NCI-H1930 (cell line): ENCODE data around the gene SSUH2.

Experiments used
- DNase-seq, 2 experiments: peaks; one replicate each; lab custom pipeline; 2025; lab: John Stamatoyannopoulos, UW

SSUH2 gene

GRCh38 chr3:8610951-8611350 is 33.6 kb downstream of the SSUH2 start:
- no peak for DNase-seq

DNA sequence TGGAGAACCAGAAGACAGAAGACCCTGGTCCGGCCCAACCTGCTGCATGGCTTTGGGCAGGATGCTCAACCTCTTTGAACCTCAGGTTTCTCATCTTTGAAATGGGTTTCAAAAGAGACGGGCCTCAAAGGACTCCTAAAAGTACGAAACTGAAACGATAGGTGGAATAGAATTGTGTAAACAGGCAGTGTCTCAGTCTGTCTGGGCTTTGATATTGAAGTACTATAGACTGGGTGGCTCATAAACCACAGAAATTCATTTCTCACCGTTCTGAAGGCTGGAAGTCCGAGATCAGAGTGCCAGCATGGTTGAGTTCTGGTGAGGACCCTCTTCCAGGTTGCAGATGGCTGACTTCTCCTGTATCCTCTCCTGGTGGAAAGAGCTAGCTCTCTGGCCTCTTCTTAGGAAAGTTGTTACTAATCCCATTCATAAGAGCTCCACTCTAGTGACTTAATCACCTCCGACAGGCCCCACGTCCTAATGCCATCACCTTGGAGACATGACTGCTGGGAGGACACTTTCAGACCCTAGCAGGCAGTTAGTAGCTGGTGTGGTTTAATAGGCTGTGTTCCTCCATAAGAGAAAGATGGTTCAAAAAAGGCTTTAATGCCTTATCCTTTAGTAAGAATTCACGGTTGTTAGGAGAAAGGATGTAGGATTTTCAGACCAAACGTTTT is 35.7 kb downstream of the SSUH2 start:
- no peak for DNase-seq

GRCh38 chr3:8608041-8608790 is 36.4 kb downstream of the SSUH2 start:
- no peak for DNase-seq

DNA sequence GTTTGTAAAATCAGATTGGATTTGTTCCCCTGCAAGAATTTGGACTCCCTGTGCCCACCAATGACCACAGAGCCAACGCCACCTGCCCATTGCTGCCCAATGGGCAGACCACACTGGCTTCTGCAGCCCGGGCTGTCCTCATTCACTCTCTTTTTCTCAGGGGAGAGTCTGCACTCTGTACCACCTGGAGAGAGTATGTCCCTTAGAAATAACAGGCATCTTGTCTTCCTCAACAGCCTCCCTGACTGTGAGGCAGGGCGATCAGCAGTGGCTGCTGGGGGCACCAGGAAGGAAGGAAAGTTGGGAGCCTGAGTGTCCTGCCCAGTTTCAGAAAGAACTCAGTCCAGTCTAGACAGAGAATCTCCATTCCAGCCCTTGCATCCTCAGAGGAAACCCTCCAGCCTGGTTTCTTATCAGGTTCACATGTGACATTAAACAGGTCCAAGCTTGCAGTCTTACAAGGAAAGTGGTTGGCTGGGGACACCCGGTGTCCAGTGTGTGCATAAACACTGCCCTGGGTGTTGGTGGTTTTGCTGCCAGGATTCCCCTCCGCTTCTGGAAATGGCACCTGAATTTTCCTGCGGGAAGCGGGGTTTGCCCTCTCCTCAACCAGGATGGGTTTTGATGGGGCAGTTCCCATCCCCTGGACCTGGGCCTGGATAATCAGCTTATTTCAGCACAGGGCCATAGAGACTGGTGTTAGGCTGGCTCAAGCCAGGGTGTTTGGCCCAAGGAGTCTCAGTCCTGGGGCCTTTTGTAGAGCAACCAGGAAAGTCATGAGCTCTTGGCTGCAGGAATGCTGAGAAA is 37.2 kb downstream of the SSUH2 start:
- DNase-seq = no peak

DNA sequence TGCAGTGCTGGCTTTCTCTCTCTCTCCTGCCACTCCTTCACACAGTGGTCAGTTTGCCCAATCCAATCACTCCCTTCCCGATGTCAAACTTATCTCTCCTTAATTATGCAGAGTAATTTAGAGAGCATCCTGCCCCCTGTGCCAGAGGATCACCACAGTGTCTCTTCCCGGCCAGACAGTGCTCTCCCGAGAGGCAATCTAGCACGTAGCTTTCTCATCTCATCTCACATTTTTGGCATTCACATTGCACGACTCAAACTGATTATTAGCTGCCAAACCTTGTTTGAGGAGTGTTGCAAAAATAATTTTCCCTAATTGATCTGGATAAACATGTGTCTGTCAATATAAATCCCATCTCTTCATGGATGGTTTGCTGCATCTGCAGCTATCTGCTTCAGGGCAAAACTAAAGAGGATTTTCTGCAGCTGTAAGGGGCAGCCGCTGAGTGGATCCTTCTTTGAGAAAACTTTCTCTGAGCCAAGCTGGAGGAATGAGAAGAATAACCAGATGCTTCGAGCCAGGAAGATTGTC is 37.8 kb downstream of the SSUH2 start:
- DNase-seq = no peak

DNA sequence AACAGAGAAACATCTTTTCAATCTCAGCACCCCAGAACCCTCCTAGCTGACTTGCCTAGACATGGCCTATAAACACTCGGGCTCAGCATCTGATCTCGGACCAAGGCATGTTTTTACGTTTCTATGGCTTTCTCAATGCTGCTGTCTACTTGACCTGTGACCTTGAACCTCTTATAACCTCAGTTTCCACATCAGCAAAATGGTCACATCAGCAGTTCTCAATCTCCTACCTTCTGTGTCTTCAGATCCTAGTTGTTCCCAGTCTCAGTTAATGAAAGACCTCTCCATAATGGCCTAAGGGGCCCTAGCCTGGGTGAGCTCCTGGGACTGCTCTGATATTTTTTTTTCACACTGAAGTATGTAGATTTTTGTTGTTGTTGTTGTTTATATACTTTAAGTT is 39.6 kb downstream of the SSUH2 start:
- no peak for DNase-seq

DNA sequence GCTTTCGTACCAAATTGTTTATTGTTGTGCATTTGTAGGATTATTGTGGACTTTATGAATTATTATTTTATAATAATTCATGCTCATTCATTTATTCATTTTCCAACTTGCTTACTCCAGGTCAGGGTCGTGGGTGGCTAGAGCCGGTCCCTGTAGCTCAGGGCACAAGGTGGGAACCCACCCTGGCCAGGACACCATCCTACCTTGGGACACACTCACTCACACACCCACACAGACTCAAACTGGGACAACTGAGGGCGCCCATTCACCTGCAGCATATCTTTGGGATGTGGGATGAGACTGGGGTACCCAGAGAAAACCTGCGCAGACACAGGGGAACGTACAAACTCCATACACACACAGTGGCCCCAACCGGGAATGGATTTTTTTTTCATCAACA is 40.6 kb downstream of the SSUH2 start:
- no peak for DNase-seq

DNA sequence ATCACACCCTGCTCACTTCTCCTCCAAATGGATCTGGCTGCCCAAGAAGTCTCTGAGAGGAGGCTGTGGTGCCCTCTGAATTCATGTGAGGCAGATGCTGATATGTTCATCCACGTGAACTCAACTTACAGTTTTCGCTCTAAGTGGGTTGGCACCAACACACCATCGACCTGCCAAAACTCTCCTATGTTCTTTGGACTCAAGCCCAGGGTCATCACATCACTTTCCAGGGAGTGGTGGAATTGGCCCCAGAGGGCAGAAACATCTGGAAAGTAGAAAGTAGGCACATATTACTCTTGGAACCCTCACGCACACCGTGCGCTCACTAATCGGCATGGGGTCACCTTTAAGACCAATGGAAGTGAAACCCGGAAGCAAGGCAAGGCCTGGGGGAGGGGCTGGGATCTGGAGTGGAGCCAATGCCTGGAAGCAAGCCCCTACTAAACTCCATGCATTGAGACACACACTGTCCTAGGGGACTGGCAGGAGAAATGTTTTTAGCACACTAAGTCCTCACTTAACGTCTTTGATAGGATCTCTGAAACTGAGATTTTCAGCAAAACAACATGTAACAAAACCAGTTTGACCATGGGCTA is 41.4 kb downstream of the SSUH2 start:
- no peak for DNase-seq

- DNase-seq = no peak
Observed at GRCh38 chr3:8600457-8600856, 44.1 kb downstream of the SSUH2 start.

DNA sequence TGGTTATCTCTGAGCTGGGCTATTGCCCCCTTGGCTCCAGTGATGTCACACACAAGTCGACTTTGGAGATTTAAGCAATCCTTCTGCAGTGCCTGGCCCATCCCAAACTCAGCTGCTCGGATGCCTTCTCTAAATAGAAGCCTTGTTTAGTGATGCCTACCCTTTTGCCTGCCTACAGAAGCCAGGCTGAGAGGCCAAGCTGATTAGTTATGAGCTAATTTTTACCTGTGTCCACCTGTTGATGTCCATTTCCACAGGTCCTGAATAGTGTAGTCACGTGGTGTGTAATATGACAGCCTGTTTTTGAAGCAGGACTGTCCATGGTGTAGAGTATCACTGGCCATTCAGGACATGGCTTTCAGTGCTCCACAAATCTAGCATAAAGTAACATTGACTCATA is 45.5 kb downstream of the SSUH2 start:
- DNase-seq = no peak

- no peak for DNase-seq
Observed at GRCh38 chr3:8597219-8597853, 47.3 kb downstream of the SSUH2 start.

GRCh38 chr3:8596321-8597218 is 48.0 kb downstream of the SSUH2 start:
- no peak for DNase-seq

DNA sequence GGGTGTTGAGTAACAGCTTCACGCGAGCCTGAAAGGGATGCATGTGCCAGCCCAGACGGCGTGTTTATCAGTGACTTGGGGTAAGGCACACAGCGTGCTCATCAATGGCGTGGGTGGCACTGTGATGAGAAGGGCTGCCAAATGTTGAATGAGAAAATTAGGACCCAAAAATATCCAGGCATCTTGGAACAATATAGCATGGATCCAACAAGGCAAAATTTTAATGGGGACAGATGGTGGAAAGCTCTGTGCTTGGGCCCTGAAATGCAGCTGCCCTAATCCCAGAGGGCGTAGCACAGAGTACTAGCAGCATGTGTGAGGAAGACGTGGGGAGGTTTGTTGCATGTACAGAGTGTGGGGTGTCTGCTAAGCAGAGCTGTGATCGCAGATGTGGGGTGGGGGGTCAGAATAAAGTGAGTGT is 48.9 kb downstream of the SSUH2 start:
- no peak for DNase-seq

GRCh38 chr3:8595252-8595651 is 49.3 kb downstream of the SSUH2 start:
- DNase-seq = no peak

DNA sequence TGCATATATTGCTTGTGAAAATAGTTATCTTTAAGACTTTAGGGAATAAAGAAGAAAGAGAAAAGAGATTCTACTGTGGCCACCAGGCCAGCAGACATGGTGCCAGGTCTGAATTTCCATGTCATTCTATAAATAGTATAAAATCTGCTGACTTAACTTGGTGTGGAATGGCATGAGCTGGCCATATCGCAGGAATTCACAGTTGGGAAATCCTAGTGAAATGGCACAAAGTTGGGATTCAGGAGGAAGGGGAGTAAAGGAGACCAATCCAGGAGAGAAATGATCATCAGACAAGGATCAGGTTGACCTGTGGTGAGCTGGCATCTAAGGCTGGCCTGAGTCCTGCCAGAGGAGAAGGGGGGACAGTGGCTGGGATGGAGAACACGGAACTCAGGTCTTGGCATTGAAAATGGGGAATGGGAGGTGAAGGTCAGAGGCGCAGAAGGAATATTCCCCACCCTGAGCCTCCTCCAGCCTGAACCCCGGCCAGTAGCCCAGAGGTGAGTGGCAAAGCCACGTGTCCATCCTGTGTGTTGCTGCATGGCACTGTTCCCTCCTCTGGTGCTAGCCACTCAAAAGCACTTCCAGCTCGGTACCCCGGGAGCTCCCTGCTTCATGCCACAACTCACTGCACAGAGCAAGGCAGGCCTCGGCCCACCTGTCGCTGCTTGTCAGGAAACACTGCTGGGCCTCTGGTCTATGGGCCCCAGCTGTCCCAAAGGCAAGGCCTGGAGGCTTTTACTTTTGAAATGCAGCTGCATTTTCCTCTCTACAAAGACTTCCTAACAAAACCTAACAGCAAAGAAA is 51.4 kb downstream of the SSUH2 start:
- DNase-seq = no peak

DNA sequence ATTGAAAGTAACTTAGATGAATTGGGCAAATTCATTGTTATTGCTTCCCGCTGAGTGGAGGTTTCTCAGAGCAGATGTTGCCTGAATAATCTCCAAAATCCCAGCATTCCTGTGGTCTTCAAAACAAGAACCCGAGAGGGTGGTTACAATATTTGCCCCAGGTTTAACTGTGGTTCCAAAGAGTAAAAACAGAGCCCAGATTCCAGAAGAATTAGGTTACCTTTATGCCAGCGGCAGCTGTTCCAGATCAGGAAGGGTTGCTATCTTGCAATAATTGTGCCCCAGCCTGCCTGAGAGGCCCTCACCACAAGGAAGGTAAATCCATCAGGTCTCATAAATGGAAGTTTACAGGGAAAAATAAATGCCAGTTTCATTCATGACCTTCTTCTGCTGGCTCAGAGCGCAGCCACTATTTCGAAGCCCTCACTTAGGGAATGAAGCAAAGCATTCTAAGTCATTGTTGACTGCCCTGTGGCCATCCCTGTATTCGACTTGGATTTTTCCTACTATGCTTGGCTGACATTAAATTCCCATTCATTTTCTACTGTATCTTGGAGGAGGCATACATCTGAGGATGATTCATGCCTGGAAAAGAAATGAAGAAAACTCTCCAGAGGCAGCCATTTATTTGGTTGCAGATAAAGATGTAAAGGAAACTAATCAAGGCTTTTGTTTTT is 54.6 kb downstream of the SSUH2 start:
- DNase-seq = no peak

DNA sequence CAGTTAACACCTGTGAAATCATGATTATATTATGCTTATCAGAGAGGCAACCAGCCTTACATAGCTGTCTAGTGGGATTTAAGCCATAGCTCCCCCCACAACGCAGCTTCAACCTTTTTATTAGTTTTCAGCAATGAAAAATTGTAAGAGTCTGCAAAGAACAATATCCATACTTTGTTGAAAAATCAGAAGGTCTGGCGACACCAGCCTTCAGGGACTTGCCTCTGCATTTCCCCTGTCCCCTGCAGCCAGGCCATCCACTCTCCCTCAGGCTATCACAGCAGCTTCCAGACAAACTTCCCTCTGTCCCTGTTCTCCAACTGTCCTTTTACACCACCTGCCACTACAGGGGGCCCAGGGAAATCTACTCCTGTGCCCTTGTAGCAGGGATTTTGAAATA is 59.9 kb downstream of the SSUH2 start:
- no peak for DNase-seq

DNA sequence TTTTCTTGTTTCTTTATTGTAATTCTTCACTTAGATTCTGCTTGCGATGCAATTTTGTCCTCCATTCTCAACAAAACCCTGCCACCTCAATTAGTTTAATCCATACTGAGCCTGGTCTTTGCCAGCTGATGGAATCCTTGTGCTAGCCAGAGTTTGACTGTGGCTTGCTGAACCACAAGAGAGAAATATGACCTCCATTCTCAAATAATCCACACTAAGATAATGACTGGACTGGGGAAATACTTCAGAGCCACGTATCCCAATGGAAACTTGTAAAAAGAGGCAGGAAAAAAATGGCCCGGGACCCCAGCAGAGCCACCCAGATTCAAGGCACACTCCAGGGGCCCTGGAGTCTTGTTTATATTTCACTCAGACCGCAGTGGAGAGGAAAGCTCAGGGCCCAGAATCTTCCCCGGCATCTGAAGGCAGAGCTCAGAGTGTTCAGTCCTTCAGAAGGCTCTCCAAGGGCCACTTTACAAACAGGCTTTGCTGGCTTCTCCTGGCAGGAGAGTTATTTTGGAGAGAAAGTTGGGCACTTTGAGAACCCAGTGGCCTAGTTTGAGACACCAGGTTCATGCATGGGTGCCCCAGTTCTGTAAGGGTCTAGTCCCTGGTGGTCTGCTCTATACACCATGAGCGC is 62.7 kb downstream of the SSUH2 start:
- no peak for DNase-seq

DNA sequence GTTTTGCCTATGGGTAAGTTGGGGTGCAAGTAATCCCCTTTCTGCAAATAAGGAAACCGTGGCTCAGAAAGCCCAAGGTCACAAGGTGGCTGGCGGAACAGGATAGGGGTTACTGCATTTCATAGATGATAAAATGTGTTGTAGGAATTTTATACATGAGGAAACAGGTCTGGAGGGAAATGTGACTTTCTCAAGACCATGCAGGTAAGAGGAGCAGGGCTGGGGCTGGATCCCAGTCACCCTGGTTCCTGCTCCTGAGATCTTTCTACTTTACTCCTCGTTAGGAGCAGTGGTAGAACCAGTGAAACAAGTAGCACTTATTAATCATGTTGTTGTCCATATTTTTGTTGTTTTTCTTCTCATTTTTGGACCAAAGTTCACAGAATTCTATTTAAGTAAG is 63.2 kb downstream of the SSUH2 start:
- DNase-seq = no peak
